ENCODE data around the gene HSPA4.
A peak's percentile ranks its signal among the peaks of the same experiment; 100 is the strongest.
"Not testable (repeated sequence)": the region's sequence is repeated elsewhere in the genome, so short reads cannot be mapped to it uniquely, and the experiment has no call there.

HSPA4 gene

GRCh38 chr5:133051542-133052316 is at the start of gene HSPA4:
Gene HSPA4, plus strand, starts transcription at chr5:133052013. Its CDS starts 238 bp downstream, at chr5:133052251.
- peak; percentile 95 for DNase-seq (ENCODE audit: low read depth)

GRCh38 chr5:133006653-133007052 is 45.2 kb upstream of the HSPA4 start:
- no peak for DNase-seq (ENCODE audit: low read depth)

GRCh38 chr5:133008455-133008854 is 43.4 kb upstream of the HSPA4 start:
- not testable (repeated sequence) for DNase-seq (ENCODE audit: low read depth)

- DNase-seq (ENCODE audit: low read depth), result no peak
These were observed 36.3 kb upstream of the HSPA4 start for GRCh38 chr5:133015466-133015865.

GRCh38 chr5:133017964-133018363 is 33.8 kb upstream of the HSPA4 start:
- no peak for DNase-seq (ENCODE audit: low read depth)

- not testable (repeated sequence) for DNase-seq (ENCODE audit: low read depth)
These were observed 32.3 kb upstream of the HSPA4 start for GRCh38 chr5:133019471-133019870.

GRCh38 chr5:133025804-133026663 is 25.8 kb upstream of the HSPA4 start, which contains the start of gene ZCCHC10:
Gene ZCCHC10, minus strand, starts transcription at chr5:133026549. Its CDS starts 12 bp downstream, at chr5:133026537.
- peak; percentile 73 for DNase-seq (ENCODE audit: low read depth)

- DNase-seq (ENCODE audit: low read depth), result no peak
These were observed 25.1 kb upstream of the HSPA4 start for GRCh38 chr5:133026664-133027153.

- no peak for DNase-seq (ENCODE audit: low read depth)
These were observed 22.4 kb upstream of the HSPA4 start for GRCh38 chr5:133029416-133029815.

- no peak for DNase-seq (ENCODE audit: low read depth)
These were observed 21.3 kb upstream of the HSPA4 start for GRCh38 chr5:133030343-133031005.

- DNase-seq (ENCODE audit: low read depth), result no peak
These were observed 18.7 kb upstream of the HSPA4 start for GRCh38 chr5:133032852-133033742.

- DNase-seq (ENCODE audit: low read depth), result no peak
These were observed 17.7 kb upstream of the HSPA4 start for GRCh38 chr5:133034064-133034463.

- DNase-seq (ENCODE audit: low read depth), result no peak
These were observed 16.6 kb upstream of the HSPA4 start for GRCh38 chr5:133035224-133035623.

GRCh38 chr5:133036677-133037076 is 15.1 kb upstream of the HSPA4 start:
- not testable (repeated sequence) for DNase-seq (ENCODE audit: low read depth)

- DNase-seq (ENCODE audit: low read depth), result no peak
These were observed 10.5 kb upstream of the HSPA4 start for GRCh38 chr5:133041157-133041784.

- no peak for DNase-seq (ENCODE audit: low read depth)
These were observed 9.9 kb upstream of the HSPA4 start for GRCh38 chr5:133041910-133042309.

GRCh38 chr5:133046560-133046959 is 5.3 kb upstream of the HSPA4 start:
- not testable (repeated sequence) for DNase-seq (ENCODE audit: low read depth)

- no peak for DNase-seq (ENCODE audit: low read depth)
These were observed 4.4 kb upstream of the HSPA4 start for GRCh38 chr5:133047404-133047803.

GRCh38 chr5:133048993-133049725 is 2.7 kb upstream of the HSPA4 start:
- DNase-seq (ENCODE audit: low read depth), result no peak

GRCh38 chr5:133049726-133050048 is 2.1 kb upstream of the HSPA4 start:
- no peak for DNase-seq (ENCODE audit: low read depth)
